GM23248 (cell line): ENCODE measurements around the gene SLC9A6. TPM values are rescaled to one million over a fixed set of nuclear protein-coding genes. Genes with fewer than 3 reads are reported as not detected.

Experiments
- DNase-seq: peaks from one replicate; pipeline ENCODE4 v3.0.0-alpha.2; 2015
- H2AFZ ChIP-seq: fragments of 200-600 bp; sonication (generic); 2 replicates; pipeline ENCODE4 v1.6.1; 2016; ENCODE audit warnings: antibody characterized with exemption
- H3F3A ChIP-seq: fragments of 200-600 bp; sonication (generic); 2 replicates; pipeline ENCODE4 v1.6.1; 2016; ENCODE audit warnings: mild to moderate bottlenecking, antibody characterized with exemption, mixed run types; ENCODE audit not compliant: insufficient read depth
- H3K27ac ChIP-seq: fragments of 200-600 bp; sonication (generic); 2 replicates; pipeline ENCODE4 v1.5.1; 2016; ENCODE audit warnings: mild to moderate bottlenecking
- H3K27me3 ChIP-seq: fragments of 200-600 bp; sonication (generic); replicated peaks from 2 replicates; pipeline ENCODE4 v1.6.1; 2016; ENCODE audit warnings: mild to moderate bottlenecking; ENCODE audit not compliant: insufficient read depth
- H3K36me3 ChIP-seq: fragments of 200-600 bp; sonication (generic); 2 replicates; pipeline ENCODE4 v1.6.1; 2016; ENCODE audit warnings: low read depth, mild to moderate bottlenecking
- H3K4me1 ChIP-seq: fragments of 200-600 bp; sonication (generic); 2 replicates; pipeline ENCODE4 v1.6.1; 2016; ENCODE audit warnings: mild to moderate bottlenecking; ENCODE audit not compliant: insufficient read depth
- H3K4me2 ChIP-seq: fragments of 200-600 bp; sonication (generic); one replicate; pipeline ENCODE4 v1.6.1; 2016; ENCODE audit warnings: mild to moderate bottlenecking; ENCODE audit not compliant: unreplicated experiment
- H3K4me3 ChIP-seq: fragments of 200-600 bp; sonication (generic); 2 replicates; pipeline ENCODE4 v1.5.1; 2016; ENCODE audit warnings: mild to moderate bottlenecking
- H3K79me2 ChIP-seq: fragments of 200-600 bp; sonication (generic); 2 replicates; pipeline ENCODE4 v1.6.1; 2016; ENCODE audit warnings: mild to moderate bottlenecking; ENCODE audit not compliant: insufficient read depth
- H3K9ac ChIP-seq: fragments of 200-600 bp; sonication (generic); 2 replicates; pipeline ENCODE4 v1.6.1; 2016; ENCODE audit warnings: mild to moderate bottlenecking
- H3K9me2 ChIP-seq: fragments of 200-600 bp; sonication (generic); 2 replicates; pipeline ENCODE4 v1.6.1; 2016; ENCODE audit warnings: mixed run types, mild to moderate bottlenecking, moderate library complexity; ENCODE audit not compliant: insufficient read depth
- H3K9me3 ChIP-seq: fragments of 200-600 bp; sonication (generic); one replicate; pipeline ENCODE4 v1.6.1; 2017; ENCODE audit warnings: low read depth
- H4K20me1 ChIP-seq: fragments of 200-600 bp; sonication (generic); 2 replicates; pipeline ENCODE4 v1.6.0; 2016; ENCODE audit not compliant: insufficient read depth
- EZH2 ChIP-seq: fragments of 200-600 bp; sonication (generic); IDR thresholded peaks from 2 replicates; pipeline ENCODE4 v1.6.1; 2018; ENCODE audit warnings: antibody characterized with exemption, mild to moderate bottlenecking; ENCODE audit not compliant: insufficient read depth, poor library complexity, severe bottlenecking
- EZH2phosphoT487 ChIP-seq: fragments of 200-600 bp; sonication (generic); IDR thresholded peaks from 2 replicates; pipeline ENCODE4 v1.6.1; 2018; ENCODE audit warnings: antibody characterized with exemption, moderate library complexity, mild to moderate bottlenecking, low read depth; ENCODE audit not compliant: insufficient read depth
- WGBS, 2 experiments: methylation state at CpG; one replicate each; pipeline ENCODE4 v1.1.6; 2015 to 2017; ENCODE audit warnings: low lambda C conversion rate in 2 of 2, low coverage in 1 of 2; ENCODE audit errors: missing lambda C conversion rate in 2 of 2; 5-methylcytosine and 5-hydroxymethylcytosine counted together
- in situ Hi-C: fragments of 300-500 bp; cut with MboI; formaldehyde crosslinking; loops from 2 replicates; pipeline ENCODE4 v1.15.0; 2020
- polyA plus RNA-seq: library from polyadenylated mRNA; unstranded; fragments of >200 nt; fragmentation: Nextera tagmentation; extraction: Ambion mirVana; gene quantifications from 2 replicates; pipeline ENCODE4 v1.2.1, GENCODE V29; 2016
- total RNA-seq: library from RNA; depleted of rRNA; stranded (reverse); fragments of >200 nt; shearing (Covaris generic); gene quantifications from 2 replicates; pipeline ENCODE4 v1.2.3, GENCODE V29; 2014

The SLC9A6 gene
- total and polyA plus RNA-seq, 2 experiments from 2014 or later: 11.4 to 27.0 TPM

DNA sequence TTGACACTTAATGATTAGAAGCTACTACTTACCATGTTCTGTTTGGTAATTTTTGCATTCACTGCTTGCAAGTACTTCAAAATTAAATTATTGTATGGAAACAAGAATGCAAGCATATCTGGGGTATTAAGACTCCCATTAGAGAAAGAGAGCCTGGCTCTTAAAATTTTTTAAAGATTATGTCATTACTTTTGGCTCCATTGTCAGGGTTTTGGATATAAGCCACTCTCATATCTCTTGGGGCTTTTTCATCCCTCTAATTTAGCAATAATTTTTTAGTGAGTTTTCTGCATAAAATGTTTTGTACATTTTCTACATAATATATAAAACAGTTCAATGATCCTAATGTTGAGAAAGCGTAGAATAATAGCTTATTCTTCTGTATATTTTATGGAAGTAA lies 49.4 kb downstream of the SLC9A6 start:
- Histone ChIP-seq H3F3A (peaks cover 8% of the 10 kb centered on the region), H3K4me1 (peaks cover 27% of the 10 kb centered on the region), H3K9me3 (no peaks in the 10 kb centered on the region), H3K27ac (no peak overlapping the region), H2AFZ (no peak overlapping the region), H3K4me2 (peak overlapping the region; percentile 53), H3K36me3 (no peaks in the 10 kb centered on the region), H3K79me2 (no peaks in the 10 kb centered on the region), H3K27me3 (no peaks in the 10 kb centered on the region), H4K20me1 (no peaks in the 10 kb centered on the region), H3K9me2 (no peaks in the 10 kb centered on the region), H3K9ac (no peak overlapping the region), H3K4me3 (no peak overlapping the region)
- DNase-seq: peak; percentile 19
- in situ Hi-C loops: loop anchor here (10.0 to 25.0 kb wide), 2 partner anchors 120 to 228 kb away; partner anchors contain the start of gene MAP7D3
- TF ChIP-seq EZH2phosphoT487 (no peak), EZH2 (no peak)
- WGBS, 2 experiments: 85 to 100% methylated on average over 1 of the region's 1 CpG

DNA sequence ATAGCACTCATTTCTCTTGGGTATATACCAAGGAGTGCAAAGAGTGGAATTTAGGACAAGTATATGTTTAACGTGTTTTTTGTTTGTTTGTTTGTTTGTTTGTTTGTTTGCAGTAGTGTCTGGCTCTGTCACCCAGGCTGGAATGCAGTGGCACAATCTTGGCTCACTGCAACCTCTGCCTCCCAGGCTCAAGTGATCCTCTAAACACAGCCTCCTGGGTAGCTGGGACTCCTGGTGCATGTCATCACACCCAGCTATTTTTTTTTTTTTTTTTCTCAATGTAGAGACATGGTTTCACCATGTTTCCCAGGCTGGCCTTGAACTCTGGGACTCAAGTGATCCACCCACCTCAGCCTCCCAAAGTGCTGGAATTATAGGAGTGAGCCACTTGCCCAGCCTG lies 50.4 kb downstream of the SLC9A6 start:
- no peaks in the 10 kb centered on the region for H3K79me2 ChIP-seq
- in situ Hi-C loops: loop anchor here (10.0 to 25.0 kb wide), 2 partner anchors 119 to 227 kb away; partner anchors contain the start of gene MAP7D3
- H3K4me1 ChIP-seq: peaks cover 22% of the 10 kb centered on the region
- no peaks in the 10 kb centered on the region for H3K36me3 ChIP-seq
- no peak for DNase-seq
- 73 to 94% methylated on average over 1 of the region's 1 CpG for WGBS, 2 experiments
- H3K27me3 ChIP-seq: no peaks in the 10 kb centered on the region
- TF ChIP-seq EZH2: no peak
- TF ChIP-seq EZH2phosphoT487: no peak
- no peak overlapping the region for H3K27ac ChIP-seq
- peaks cover 2% of the 10 kb centered on the region; the same call in 1 of the 2 replicates for H3F3A ChIP-seq
- no peaks in the 10 kb centered on the region for H4K20me1 ChIP-seq
- no peaks in the 10 kb centered on the region for H3K9me3 ChIP-seq
- H3K4me2 ChIP-seq: no peak overlapping the region
- no peak overlapping the region for H3K4me3 ChIP-seq
- no peak overlapping the region for H2AFZ ChIP-seq
- H3K9ac ChIP-seq: no peak overlapping the region
- no peaks in the 10 kb centered on the region for H3K9me2 ChIP-seq

DNA sequence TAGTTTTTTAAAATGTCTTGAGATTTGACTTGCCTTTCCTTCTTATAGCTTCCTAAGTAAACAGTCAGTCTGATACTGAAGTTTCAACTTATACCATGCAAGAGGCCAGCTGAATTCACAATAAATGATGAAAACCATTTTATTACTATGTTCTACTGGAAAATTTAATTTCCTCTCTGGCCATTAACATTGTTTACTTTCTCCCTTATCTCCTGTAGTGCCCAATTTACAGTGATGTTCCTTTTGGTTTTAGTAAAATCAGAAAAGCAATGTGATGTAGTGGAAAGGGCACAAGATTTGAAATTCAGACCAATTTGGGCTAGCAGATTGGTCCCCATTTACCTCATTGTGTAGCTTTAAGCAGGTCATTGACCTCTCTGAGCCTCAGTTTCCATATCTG lies 54.2 kb downstream of the SLC9A6 start:
- no peaks in the 10 kb centered on the region for H3K36me3 ChIP-seq
- no peak overlapping the region for H3K4me3 ChIP-seq
- peaks cover 11% of the 10 kb centered on the region for H3K4me1 ChIP-seq
- no peaks in the 10 kb centered on the region for H3F3A ChIP-seq
- no peaks in the 10 kb centered on the region for H3K9me3 ChIP-seq
- no peak overlapping the region for H3K27ac ChIP-seq
- H3K79me2 ChIP-seq: no peaks in the 10 kb centered on the region
- H3K9ac ChIP-seq: no peak overlapping the region
- DNase-seq: no peak
- in situ Hi-C loops: loop anchor here (10.0 to 25.0 kb wide), 2 partner anchors 115 to 223 kb away; partner anchors contain the start of gene MAP7D3
- TF ChIP-seq EZH2phosphoT487: no peak
- no peak for TF ChIP-seq EZH2
- H2AFZ ChIP-seq: no peak overlapping the region
- H4K20me1 ChIP-seq: no peaks in the 10 kb centered on the region
- no peak overlapping the region for H3K4me2 ChIP-seq
- no peaks in the 10 kb centered on the region for H3K9me2 ChIP-seq
- H3K27me3 ChIP-seq: no peaks in the 10 kb centered on the region

DNA sequence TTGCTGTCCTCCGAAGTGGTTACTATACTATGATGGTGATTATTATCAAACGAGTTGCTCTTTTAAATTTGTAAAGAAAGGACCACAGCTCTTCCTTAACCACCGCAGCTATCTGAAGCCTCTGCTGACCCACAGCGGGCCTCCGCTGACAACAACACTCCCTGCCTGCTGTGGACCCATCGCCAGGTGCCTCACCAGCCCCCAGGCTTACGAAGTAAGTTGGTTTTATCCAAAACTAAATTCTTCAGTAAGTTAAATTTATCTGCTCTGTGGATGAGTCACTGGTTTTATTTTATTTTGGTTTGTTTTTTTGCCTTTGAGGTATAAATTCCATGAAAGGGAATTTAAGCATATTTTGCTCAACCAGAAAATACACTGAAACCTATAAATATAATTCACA lies 54.7 kb downstream of the SLC9A6 start:
- Histone ChIP-seq H3K4me1 (peaks cover 7% of the 10 kb centered on the region; the same call in 1 of the 2 replicates), H3K4me3 (no peak overlapping the region), H3K79me2 (no peaks in the 10 kb centered on the region), H3K36me3 (no peaks in the 10 kb centered on the region), H3K9me3 (no peaks in the 10 kb centered on the region), H4K20me1 (no peaks in the 10 kb centered on the region), H3K9me2 (no peaks in the 10 kb centered on the region), H2AFZ (no peak overlapping the region), H3F3A (no peaks in the 10 kb centered on the region), H3K9ac (no peak overlapping the region), H3K4me2 (no peak overlapping the region), H3K27me3 (no peaks in the 10 kb centered on the region), H3K27ac (no peak overlapping the region)
- DNase-seq: peak; percentile 9
- WGBS, 2 experiments: 89 to 94% methylated on average over 7 of the region's 7 CpGs
- TF ChIP-seq EZH2phosphoT487 (no peak), EZH2 (no peak)
- in situ Hi-C loops: loop anchor here (10.0 to 25.0 kb wide), 2 partner anchors 115 to 222 kb away; partner anchors contain the start of gene MAP7D3
